NCI-H446 treated with DMSO at 0.1 percent for 48 hours (cell line): ENCODE results near the gene PCDH9.
"Not testable (repeated sequence)": the region's sequence is repeated elsewhere in the genome, so short reads cannot be mapped to it uniquely, and the experiment has no call there.

Source experiments
- DNase-seq: peaks from one replicate; lab custom pipeline; 2025; lab: John Stamatoyannopoulos, UW

The PCDH9 gene

DNA sequence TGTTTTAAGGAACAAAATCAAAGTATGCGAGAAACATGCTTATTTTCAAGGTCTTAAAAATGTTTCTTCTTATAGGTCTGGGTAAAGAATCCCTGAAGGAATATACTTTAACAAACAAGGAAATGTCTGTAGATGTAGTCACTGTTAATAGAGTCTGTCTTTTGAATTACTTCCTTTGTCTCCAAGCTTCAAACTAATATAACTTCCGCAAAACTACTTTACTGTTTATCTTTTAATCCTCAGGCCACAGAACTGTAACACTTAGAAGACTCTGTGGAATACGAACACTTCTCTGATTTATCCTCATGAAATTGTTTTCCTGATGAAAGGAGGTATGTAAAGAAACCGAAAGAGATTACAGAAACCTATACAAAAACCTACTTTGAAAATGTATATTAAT, 316.0 kb downstream of the PCDH9 start:
- no peak for DNase-seq

DNA sequence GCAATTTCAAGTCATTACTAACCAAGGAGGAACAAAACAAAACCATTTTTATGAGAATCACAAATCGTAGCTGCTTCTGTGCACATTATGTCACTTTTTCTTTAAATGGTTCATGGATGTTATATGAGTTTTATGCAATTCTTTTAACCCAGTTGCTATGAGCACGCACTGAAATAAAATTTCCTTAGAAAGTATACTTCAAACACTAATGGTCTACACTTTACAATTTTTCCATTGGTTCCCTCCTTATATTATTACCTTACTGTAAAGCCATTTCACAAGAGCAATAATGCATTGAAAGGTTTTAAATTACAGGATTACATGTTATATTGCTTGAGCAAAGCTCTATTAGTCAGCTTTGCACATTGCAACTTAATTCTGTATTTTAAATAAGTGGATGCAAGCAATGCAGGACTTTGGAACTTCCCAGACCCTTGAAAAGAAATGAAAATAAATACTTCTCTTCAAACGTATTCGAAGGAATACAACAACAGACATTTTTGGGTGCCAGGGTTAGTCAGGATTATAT, 318.7 kb downstream of the PCDH9 start:
- DNase-seq, result no peak

DNA sequence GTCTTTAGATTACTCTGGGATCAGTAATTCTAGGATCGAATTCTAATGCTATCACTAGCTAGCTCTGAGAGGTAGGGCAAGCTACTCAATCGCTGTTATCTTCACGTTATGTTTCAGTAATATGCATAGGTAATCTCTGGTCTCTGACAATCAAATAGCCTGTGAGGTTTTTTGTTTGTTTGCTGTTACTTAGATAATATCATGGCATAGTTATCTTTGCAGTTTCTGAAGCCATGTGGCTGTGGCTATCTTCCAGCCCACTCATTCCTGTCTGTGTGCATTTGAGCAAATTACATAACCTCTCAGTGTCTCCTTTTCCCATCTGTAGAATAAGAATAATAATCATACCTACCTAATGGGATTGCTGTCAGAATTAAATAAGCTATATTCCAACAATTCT, 330.2 kb downstream of the PCDH9 start:
- DNase-seq, result no peak

DNA sequence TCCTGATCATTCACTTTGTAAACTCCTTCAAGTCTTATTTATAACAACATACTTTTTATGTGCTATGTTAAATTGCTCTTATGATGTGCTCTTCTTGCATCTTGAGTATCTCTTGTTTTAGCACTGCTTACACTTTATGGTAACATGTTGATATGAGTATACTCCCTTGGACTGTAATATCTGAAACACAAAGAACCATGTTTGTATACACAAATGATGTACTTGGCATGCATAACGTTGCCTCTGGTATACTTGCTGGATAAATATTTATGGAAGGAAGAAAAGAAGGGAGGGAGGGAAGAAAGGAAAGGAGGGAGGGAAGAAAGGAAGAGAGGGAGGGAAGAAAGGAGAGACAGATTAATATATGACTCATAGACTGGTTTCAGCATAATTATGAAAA, 333.2 kb downstream of the PCDH9 start:
- DNase-seq, result no peak

DNA sequence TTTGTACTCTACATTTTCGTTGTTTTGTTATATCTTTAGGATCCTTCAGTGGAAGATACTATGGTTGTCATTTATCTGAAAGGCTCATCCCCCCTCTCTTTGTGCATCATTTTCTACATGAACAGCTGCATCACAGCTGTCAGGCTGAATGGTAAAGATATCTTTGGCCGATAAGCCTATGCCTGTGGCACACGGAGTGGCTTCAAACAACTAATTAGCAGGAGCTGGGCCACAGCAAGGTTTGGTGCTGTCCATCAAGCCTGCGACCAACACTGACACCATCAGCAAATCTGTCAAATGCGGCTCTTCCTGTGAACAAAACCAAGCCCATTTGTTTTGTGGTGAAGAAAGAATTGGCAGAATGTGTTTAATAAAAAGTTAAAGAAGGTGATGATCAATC, 334.4 kb downstream of the PCDH9 start:
- no peak for DNase-seq

DNA sequence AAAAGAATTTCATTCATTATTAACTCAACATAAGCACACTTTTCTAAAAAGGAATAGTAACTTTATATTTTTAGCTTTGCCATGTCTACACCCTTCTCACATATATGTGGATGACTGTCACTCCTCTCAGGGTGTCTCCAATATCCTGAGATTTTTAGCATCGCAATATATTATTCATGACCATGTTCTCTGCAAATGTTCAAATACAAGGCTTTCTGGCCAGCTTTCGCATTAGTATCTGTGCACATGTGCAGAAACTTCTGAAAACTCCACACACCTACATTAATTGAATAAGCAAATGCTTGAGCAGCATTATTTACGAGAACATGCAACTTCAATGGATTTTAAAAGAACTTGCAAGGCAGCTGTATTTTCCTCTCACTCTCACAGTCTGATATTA, 334.8 kb downstream of the PCDH9 start:
- DNase-seq, result no peak

DNA sequence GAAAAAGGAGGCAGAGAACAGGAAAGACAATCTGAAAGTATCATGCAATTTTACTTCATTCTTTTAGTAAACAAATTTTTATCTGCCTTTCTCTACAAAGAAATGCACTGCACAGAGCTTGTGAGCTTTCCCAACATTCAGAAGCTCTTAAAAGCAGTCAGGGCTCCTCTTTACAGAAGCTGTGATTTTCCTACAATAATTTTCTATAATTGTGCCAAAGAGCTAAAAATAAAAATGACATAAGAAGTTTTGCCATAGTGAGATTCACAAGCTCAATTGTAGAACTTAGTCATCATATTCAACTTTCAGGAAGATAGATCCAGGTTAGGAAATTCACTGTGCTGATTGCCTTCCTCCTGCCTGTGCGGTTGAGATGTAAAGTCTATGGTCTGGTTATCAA, 341.4 kb downstream of the PCDH9 start:
- DNase-seq, result no peak

DNA sequence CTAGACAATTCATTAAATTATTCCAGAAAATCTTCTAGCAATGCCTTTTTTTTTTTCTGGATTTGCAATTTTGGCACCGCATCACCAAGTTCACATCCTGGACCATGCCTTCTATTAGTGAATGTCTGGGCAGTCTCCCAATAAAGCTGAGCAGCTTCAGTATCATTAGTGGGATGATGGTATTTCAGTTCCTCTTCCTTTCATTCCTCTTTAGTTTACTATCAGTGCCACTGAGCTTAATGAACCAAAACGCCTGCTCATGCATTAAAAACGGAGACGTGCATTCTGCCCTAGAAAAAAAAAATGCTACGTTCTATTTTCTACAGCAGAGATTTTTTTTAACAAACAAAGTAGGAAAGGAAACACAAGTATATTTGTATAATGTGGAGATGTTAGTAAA, 343.0 kb downstream of the PCDH9 start:
- peak; percentile 73 for DNase-seq

DNA sequence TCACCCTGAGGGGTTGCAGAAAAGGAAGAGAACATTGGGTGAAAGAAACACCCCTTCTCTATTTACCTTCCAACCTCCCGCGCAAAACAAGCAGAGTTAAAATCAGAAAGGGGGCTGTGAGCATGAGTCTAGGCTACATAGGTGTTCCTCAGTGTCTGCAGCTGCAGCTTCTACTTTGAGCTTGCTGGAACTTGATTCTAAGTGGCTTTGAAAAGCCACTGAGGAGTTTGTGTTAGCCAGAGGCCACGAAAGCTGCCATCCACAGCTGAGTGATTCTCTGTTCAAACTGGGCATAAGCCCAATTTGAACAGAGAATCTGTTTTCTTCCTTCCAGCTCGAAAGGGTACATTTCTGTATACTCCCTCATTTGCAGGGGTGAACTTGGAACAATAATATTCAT, 343.9 kb downstream of the PCDH9 start:
- DNase-seq, result peak; percentile 1

DNA sequence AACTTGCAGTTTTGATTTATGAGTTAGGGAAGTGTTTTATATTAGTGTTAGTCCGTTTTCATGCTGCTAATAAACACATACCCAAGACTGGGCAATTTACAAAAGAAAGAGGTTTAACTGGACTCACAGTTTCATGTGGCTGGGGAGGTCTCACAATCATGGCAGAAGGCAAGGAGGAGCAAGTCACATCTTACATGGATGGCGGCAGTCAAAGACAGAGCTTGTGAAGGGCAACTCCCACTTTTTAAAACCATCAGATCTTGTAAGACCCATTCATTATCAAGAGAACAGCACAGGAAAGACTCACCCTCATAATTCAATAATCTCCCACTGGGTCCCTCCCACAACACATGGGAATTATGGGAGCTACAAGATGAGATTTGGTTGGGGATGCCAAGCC, 349.0 kb downstream of the PCDH9 start:
- not testable (repeated sequence) for DNase-seq

DNA sequence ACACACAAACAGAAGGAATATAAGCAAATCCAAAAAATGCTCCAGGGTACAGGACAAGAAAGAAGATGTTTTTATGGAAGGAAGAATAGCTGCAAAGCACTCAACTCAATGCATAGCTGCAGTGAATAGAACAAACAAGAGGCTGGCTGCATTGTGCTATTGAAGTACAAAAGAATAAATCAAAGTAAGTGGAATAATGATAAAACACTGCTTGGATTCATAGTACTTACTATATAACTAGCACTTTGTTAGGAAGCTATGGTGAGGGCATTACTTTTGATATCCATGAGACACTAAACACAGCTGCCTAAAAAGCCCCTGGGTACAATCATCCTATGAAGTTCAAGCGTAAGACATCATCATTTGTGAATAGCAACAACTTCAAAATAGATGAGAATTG, 350.1 kb downstream of the PCDH9 start:
- DNase-seq, result no peak

DNA sequence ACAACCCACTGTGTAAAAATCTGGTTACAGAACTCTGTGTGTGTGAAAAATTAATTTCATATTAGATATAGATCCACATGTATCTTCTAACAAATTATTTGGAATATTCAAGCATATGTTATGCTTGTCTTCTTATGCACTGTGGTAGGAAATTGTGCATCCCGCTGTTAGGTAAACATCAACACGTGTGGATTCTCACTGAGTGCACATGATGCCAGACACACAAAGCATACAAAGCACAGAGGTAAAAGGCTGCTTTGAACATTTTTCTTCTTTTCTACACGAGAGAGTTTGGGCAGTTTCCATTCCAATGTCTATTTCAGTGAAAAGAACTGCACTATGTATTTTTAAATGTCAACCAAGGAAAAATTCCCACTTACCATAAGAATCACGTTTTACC, 354.9 kb downstream of the PCDH9 start:
- no peak for DNase-seq

DNA sequence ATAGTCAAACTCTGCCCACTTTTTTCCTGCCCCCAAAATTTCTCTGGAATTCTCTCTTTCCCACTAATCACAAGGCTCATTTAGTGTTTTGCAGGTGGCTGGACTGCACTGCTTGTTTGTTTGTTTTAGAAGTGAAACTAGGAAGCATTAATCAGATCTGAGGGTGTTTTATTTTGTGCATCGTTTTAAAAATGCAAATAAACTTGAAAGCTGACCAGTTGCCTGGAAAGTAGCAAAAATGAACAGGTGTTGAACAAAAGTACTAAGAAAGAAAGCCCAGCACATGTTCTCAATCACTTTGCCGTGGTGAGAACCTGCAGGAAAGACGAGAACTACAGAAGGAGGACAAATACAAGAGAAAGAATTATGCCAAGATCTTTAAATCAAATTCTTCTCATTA, 365.5 kb downstream of the PCDH9 start:
- DNase-seq, result no peak

DNA sequence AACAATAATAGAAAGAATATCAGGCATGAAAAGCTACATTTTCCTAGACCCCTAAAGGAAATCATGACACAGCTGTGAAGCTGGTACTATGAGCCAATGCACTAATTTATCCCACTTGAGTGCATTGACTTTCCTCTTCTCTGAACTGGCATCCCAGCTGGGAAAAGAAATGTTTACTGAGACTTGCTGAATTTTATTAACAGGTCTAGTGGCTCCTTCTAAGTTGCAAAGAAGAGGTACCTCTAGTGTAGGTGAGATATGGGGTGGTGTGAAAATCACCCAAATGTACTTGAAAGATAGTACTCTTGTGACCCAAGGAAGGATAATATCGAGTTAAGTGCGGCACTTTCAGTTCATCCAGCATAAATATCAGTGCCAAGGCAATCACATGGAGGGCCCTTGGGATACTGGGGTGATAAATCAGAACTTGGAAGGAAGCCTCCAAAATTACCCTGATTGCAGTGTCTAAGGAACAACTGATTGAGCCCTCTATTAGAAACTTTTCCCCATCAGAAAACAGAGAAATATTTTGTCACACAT, 369.2 kb downstream of the PCDH9 start:
- no peak for DNase-seq

DNA sequence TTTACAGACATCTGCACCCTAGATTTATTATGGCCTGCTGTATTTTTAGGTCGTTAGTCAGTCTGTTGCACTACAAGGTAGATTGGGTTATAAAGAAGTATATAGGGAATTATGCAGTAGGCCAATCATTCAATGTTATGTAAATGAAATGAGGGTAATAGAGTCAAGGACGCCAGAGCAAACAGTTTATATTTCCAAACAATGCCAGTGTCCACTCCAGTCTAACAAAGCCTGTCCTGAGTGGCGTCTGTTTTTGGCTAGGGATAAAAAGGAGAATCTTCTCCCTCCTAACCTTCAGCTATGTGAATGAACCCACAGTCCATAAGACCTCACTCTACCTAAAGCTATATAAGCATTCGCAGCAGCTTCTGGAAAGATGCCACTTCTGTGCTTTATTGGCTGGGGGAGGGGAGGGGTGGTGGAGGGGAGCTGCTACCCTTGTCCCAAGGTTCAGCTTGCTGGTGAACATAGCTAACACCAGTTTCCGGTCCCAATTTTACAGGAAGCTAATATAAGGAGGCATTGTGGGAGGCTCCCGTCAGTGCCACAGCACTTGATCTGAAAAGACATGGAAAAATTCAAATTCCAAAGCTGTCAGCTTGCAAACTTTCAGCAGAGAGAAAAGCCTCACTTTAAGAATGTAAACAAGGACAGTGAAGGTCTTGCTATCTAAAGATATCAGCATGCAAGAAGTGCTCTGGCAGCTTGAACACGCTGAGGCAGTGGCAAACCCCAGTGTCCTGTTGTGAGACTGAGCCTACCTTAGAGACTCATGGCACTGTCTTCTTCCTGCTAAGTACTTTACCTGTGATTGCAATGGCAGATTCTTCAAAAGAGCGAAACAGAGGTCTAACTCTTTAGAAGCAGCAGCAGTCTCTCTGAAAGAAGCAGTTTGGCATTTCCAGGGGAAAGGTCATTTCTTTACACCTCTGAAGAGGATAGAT, 369.9 kb downstream of the PCDH9 start:
- DNase-seq, result no peak

DNA sequence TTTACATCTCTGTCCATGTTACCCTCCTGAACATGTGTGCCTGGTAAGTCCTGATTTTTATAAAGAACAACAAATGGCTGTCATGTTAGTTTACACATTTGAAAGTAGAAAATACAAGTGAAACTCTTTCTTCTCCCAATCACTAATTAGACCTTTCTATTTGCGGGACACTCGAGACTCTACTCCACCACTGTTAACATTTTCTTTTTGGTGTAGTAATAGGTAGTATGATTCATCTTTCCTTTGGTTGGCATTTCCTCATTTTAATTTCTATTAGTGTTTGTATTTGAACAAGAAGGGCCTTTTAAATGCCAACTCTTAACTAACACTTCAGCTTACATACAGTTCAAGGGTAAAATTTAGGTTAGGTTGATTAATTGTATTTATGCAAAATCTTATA, 371.1 kb downstream of the PCDH9 start:
- no peak for DNase-seq

DNA sequence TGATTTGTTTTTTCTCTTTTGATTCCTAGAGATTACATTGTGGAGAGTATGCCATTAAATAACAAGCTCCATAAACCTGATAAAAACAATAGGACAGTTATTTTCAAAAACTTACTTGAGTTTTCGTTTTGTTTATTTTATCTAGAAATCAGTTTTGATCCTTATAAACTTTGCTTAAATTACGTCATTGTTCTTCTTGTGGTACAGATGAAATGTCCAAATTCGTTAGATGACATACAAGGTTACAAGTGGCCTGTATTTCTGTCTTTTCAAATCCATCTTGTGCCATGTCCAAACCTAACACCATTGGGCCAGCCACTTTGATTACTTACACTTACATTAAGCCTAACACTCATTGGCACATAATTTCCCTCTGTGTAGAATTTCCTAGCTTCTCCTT, 372.0 kb downstream of the PCDH9 start:
- DNase-seq, result no peak

DNA sequence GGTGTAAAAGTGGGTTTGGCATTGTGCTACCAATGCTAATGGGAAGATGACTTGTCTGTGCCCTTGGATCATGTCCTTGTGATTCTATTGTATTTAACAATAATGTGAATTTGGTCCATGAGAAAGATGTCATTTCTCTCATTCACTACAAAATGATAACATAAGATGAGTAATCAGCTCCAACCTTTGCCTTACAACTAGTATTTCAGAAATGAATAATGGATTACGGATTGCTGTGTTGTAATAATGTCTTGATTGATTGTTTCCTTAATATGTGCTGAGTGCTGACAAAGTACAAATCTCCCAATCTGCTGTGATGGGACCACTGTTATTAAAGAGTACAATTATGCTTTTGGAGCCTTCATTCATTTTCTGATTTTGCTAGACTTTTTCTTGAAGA, 375.0 kb downstream of the PCDH9 start:
- DNase-seq, result no peak

DNA sequence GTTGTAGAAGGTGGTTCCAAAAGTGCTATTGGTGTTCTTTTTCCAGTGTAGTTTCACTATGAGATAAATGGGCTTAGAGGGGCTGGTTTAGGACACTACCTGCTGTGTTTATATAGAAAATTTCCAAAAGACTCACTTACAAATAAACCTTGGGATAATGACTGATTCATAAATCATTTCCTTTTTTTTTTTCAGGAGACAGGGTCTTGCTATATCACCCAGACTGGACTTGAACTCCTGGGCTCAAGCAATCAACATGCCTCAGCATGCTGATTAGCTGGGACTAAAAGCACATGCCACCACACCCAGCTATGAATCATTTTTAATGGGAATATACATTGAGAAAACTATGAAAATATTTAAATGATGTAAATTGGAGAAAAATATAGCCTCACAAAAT, 376.6 kb downstream of the PCDH9 start:
- DNase-seq, result no peak

DNA sequence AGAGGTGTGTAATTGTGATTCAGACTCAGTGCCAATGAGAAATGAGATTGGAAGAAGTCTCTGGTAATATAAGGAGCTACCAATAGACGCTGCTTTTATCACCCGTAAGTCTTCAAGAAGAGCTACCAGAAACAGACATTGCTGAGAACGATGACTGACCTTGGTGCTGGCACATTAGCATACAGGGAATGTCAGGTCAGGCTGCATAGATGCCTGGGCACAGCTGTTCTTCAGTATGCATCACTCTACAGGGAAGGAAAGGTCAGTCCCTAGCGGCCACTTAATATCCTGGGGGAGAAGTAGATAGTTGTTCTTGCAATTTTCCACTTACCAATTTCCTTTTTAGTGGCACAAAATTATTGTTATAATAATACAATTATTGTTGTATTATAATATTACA, 380.4 kb downstream of the PCDH9 start:
- no peak for DNase-seq

DNA sequence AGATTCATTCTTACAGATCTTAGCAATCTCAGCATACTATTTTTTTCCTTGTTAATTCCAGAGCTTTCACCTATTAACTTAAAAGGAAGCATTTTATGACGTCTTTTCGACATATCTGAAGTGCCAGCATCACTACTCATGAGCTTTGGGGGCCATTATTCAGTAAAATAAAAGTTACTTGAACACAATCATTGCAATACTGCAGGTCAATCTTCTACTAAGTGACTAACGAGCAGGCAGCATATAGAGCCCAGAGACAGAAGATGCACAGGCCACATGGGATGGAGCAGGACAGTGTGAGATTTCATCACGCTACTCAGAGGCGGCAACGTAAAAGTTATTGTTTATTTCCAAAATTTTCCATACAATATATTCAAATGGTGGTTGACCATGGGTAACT, 382.6 kb downstream of the PCDH9 start:
- no peak for DNase-seq

DNA sequence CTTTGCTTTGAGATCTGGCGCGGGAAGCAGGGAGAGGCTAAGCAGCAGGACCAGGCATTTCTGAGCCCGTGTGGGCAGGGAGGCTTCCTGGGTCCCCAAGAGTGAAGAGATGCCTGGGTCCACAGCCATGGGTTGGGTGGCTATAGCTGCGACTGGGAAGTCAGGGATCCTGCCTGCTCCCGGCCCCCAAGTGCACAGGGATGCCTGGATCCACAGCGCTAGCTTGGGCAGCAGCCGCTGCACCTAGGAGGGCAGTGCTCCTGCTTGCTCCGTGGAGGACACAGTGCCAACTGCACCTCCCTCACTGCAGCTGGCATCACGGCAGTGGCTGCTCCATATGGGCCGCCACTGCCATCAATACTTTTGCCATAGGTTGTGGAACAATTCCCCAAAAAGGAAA, 384.7 kb downstream of the PCDH9 start:
- no peak for DNase-seq

DNA sequence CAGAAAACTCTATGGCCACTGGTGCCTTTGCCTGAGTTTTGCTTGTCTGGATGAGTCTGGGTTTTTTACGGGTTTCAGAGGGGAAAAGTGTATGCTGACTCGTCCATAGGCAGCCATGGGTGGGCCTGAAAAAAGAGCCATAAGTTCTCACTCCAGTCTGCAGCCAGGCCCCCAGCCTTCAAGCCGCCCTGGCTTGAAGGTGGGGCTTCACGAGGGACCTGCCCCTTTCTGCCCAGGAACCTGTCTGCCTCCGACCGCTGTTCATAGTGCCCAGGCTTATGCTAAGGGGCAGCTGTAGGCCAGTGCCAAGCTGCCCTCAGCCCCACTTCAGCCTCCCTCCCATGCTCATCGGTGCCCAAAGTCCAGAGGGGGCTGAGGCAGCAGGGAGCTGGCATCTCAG, 385.2 kb downstream of the PCDH9 start:
- DNase-seq, result no peak

DNA sequence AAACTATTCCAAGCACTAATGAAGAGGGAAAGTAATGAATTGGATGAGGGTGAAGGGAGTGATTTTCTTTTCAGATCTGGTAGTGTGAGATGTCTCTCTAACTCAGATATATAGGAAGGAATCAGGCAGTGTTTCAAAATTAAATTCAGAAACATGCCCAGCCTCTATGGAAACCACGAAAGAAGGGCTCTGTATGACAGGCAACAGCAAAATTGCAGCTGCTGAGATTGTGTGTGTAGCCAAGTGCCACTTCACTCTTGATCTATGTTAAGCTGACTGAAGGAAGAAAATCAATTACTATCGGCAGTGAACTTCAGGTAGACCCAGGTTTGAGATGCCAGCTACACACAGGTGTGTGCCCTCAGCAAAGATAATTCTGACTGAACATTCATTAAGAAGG, 387.4 kb downstream of the PCDH9 start:
- no peak for DNase-seq
